PC-9 (cell line): Measurements from ENCODE around the gene MACROH2A2.

ENCODE experiments used
- EZH2 ChIP-seq: fragments of 200-600 bp; sonication (generic); IDR thresholded peaks from 2 replicates; pipeline ENCODE4 v1.8.0; 2017; ENCODE audit warnings: antibody characterized with exemption, low read depth
- TF ChIP-seq, protein P1 (sequence below): fragments of 200-600 bp; sonication (generic); conservative IDR thresholded peaks from 2 replicates; pipeline ENCODE4 v1.6.1; 2017; ENCODE audit warnings: mixed run types, antibody characterized with exemption, mild to moderate bottlenecking, moderate library complexity

DNA sequence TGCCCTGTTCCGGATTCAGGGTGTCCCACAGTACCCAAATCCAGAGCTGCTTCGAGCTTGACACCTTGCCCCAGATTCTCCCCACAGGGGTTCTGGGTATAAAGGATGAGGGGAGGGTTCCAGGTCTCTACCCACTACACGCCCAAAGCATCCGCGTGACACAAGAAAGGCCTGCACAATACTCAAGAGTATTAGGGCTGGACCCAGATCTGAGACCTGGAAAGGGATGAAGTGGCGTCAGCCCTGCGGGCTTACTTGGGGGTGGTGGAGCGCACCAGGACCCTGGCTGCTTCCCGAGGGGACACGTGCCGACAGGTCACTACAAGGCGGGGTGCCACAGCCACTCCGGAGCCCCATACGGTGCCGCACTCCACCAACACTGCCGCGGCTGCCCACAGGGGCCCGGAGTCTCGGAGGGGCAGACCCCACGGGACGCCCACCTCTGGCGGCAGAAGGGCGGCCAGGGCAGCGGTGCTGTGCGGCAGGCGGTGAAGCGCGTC lies 92.6 kb downstream of the MACROH2A2 start:
- no peak for TF ChIP-seq EZH2
- TF ChIP-seq, protein P1, sequence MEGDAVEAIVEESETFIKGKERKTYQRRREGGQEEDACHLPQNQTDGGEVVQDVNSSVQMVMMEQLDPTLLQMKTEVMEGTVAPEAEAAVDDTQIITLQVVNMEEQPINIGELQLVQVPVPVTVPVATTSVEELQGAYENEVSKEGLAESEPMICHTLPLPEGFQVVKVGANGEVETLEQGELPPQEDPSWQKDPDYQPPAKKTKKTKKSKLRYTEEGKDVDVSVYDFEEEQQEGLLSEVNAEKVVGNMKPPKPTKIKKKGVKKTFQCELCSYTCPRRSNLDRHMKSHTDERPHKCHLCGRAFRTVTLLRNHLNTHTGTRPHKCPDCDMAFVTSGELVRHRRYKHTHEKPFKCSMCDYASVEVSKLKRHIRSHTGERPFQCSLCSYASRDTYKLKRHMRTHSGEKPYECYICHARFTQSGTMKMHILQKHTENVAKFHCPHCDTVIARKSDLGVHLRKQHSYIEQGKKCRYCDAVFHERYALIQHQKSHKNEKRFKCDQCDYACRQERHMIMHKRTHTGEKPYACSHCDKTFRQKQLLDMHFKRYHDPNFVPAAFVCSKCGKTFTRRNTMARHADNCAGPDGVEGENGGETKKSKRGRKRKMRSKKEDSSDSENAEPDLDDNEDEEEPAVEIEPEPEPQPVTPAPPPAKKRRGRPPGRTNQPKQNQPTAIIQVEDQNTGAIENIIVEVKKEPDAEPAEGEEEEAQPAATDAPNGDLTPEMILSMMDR: no peak
